HG02610 (cell line): Measurements from ENCODE around the gene OVOL1.
"Not testable (repeated sequence)": the region's sequence is repeated elsewhere in the genome, so short reads cannot be mapped to it uniquely, and the experiment has no call there.

Source experiments
- ATAC-seq: cut with Tn5 transposase; IDR thresholded peaks from one replicate; pipeline ENCODE4 v1.9.1; 2021; ENCODE audit warnings: mild to moderate bottlenecking, moderate library complexity; ENCODE audit not compliant: unreplicated experiment

Gene OVOL1

GRCh38 chr11:65814131-65814985, 27.5 kb downstream of the OVOL1 start:
- no peak for ATAC-seq

GRCh38 chr11:65814986-65815565, 28.2 kb downstream of the OVOL1 start:
- no peak for ATAC-seq

GRCh38 chr11:65816696-65817095, 29.8 kb downstream of the OVOL1 start:
- no peak for ATAC-seq

- no peak for ATAC-seq
Measured at GRCh38 chr11:65817312-65817834, 30.5 kb downstream of the OVOL1 start.

GRCh38 chr11:65817835-65818680, 31.2 kb downstream of the OVOL1 start:
- peak; percentile 69 for ATAC-seq

GRCh38 chr11:65821107-65821506, 34.2 kb downstream of the OVOL1 start:
- ATAC-seq = no peak

GRCh38 chr11:65822776-65823528, 36.1 kb downstream of the OVOL1 start:
- ATAC-seq = no peak

- no peak for ATAC-seq
Measured at GRCh38 chr11:65826984-65827735, 40.3 kb downstream of the OVOL1 start.

- ATAC-seq = no peak
Measured at GRCh38 chr11:65829459-65829858, 42.6 kb downstream of the OVOL1 start.

- ATAC-seq = not testable (repeated sequence)
Measured at GRCh38 chr11:65832231-65832630, 45.4 kb downstream of the OVOL1 start.

GRCh38 chr11:65833297-65834030, 46.6 kb downstream of the OVOL1 start, which contains the start of gene SNX32:
Gene SNX32 (plus strand): TSS chr11:65833963. CDS start chr11:65834066, 103 bp downstream.
- peak; percentile 93 for ATAC-seq

GRCh38 chr11:65834202-65834601, 47.3 kb downstream of the OVOL1 start:
- no peak for ATAC-seq

GRCh38 chr11:65842144-65842543, 55.3 kb downstream of the OVOL1 start:
- no peak for ATAC-seq

- no peak for ATAC-seq
Measured at GRCh38 chr11:65843811-65844210, 56.9 kb downstream of the OVOL1 start.

- no peak for ATAC-seq
Measured at GRCh38 chr11:65844231-65844872, 57.5 kb downstream of the OVOL1 start.
